Measurements from ENCODE around the gene ARHGEF5. TPM values are rescaled to one million over a fixed set of nuclear protein-coding genes. Genes with fewer than 3 reads are reported as not detected.

Gene ARHGEF5
- total RNA-seq, 2 donors from 2014 or later: 67.1 to 83.6 TPM

DNA sequence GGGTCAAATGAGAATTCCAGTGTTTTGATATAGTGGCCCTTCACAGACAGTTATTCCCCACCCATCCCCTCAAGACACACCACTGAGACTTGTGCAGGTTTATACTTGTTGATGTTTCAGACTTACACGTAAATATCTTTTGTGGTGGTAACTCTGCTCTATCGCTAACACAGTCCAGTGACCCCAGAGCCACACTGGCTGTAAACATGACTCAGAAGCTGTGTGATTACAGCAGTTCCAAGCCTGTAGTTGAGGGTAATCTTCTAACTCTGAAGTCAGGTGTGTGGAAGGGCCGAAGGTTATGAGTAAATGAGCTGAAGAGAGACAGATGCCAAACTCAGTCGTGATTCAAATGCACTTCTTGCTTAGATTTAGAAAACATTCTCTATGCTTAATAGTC, 28.9 kb downstream of the ARHGEF5 start:
- peak; percentile 46 for DNase-seq
- H3K9ac ChIP-seq (ENCODE audit: low read depth in 2 of 2, low read length in 2 of 2): peak overlapping the region in 1 of 2 donors; percentile 42
- intact Hi-C loops (cut with DNase I): no loop called here
- H3K36me3 ChIP-seq: no peaks in the 10 kb centered on the region
- peak overlapping the region; percentile 46 for H3K27ac ChIP-seq
- no peaks in the 10 kb centered on the region for H3K27me3 ChIP-seq
- H3K4me1 ChIP-seq: peaks cover 5% of the 10 kb centered on the region
- TF ChIP-seq, protein P1, sequence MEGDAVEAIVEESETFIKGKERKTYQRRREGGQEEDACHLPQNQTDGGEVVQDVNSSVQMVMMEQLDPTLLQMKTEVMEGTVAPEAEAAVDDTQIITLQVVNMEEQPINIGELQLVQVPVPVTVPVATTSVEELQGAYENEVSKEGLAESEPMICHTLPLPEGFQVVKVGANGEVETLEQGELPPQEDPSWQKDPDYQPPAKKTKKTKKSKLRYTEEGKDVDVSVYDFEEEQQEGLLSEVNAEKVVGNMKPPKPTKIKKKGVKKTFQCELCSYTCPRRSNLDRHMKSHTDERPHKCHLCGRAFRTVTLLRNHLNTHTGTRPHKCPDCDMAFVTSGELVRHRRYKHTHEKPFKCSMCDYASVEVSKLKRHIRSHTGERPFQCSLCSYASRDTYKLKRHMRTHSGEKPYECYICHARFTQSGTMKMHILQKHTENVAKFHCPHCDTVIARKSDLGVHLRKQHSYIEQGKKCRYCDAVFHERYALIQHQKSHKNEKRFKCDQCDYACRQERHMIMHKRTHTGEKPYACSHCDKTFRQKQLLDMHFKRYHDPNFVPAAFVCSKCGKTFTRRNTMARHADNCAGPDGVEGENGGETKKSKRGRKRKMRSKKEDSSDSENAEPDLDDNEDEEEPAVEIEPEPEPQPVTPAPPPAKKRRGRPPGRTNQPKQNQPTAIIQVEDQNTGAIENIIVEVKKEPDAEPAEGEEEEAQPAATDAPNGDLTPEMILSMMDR (IDR thresholded peaks at IDR 0.05): no peak
- no peaks in the 10 kb centered on the region for H3K9me3 ChIP-seq
- no peak overlapping the region for H3K4me3 ChIP-seq

DNA sequence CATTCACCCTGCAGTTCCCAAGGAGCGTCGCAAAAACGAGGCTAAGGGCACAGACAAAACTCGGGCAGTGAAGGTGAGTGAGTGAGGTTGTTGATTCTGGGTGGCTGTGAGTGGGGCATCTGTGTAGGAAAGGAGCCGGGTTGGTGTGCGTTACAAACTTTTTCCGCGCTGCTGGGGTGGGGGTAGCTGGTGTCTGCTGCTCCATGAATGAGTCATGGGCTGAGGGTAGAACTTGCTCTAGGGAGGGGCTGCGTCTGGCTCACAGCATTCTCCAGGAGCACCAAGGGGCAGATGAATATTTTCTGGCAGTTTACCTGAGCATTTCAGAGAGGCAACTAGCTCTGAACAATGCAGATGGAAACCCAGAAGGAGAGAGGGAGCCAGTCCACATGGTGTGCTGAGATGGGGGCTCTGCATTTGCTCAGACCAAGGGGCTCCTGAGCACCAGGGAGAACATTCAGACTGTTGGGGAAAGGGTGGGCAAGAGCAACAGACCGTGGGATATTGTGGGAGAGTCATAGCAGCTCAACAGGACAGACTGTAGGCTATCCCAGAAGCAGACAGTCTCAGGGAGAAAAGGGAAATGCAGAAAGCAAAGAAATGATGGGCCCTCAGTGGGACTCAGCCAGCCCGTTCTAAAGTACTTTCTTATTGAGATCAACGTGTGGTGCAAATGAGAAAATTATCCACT, 29.5 kb downstream of the ARHGEF5 start:
- H3K4me3 ChIP-seq: no peak overlapping the region
- intact Hi-C loops (cut with DNase I): no loop called here
- peak overlapping the region in 1 of 2 donors; percentile 8 for H3K9ac ChIP-seq (ENCODE audit: low read depth in 2 of 2, low read length in 2 of 2)
- H3K36me3 ChIP-seq: no peaks in the 10 kb centered on the region
- H3K27ac ChIP-seq: peak overlapping the region; percentile 46
- DNase-seq: peak; percentile 27
- H3K27me3 ChIP-seq: no peaks in the 10 kb centered on the region
- no peaks in the 10 kb centered on the region for H3K9me3 ChIP-seq
- TF ChIP-seq, protein P1 (IDR thresholded peaks at IDR 0.05): no peak
- H3K4me1 ChIP-seq: peaks cover 5% of the 10 kb centered on the region

DNA sequence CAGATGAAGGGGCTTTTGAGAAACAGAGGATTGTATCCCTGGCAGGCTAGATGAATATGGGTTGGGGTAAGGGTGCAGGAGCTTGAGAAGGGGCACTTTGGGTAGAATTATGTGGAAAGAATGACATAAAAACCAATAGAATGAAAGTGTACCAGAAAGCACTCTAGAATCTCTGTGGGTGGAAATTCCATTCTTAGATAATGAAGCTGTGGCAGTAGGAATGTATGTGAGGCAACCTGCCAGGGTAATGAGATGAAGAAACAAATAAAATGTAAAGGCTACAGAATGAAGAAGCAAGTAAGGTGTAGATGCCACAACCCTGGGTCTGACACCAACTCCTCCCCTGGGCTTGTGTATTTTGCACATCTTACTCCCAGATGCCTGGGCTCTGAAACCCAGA, 31.5 kb downstream of the ARHGEF5 start:
- Histone ChIP-seq H3K36me3 (no peaks in the 10 kb centered on the region), H3K9ac (ENCODE audit: low read depth in 2 of 2, low read length in 2 of 2) (no peak overlapping the region), H3K27ac (no peak overlapping the region), H3K4me1 (peaks cover 5% of the 10 kb centered on the region), H3K9me3 (no peaks in the 10 kb centered on the region), H3K4me3 (no peak overlapping the region), H3K27me3 (no peaks in the 10 kb centered on the region)
- intact Hi-C loops (cut with DNase I): no loop called here
- no peak for DNase-seq
- TF ChIP-seq, protein P1 (IDR thresholded peaks at IDR 0.05): no peak

DNA sequence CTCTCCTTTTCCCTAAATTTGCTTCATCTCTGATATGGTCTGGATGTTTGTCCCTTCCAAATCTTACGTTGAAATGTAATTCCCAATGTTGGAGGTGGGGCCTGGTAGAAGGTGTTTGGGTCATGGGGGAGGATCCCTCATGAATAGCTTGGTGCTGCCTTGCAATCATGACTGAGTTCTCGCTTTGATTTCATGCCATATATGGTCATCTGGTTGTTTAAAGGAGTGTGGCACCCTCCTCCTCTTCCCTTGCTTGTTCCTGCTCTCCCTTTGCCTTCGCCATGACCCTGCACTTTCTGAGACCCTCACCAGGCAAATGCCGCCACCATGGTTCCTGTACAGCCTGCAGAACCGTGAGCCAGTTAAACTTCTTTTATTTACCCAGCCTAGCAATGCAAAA, 33.7 kb downstream of the ARHGEF5 start:
- H3K4me1 ChIP-seq: peaks cover 5% of the 10 kb centered on the region
- H3K27ac ChIP-seq: no peak overlapping the region
- no peaks in the 10 kb centered on the region for H3K36me3 ChIP-seq
- intact Hi-C loops (cut with DNase I): no loop called here
- DNase-seq: no peak
- no peak overlapping the region for H3K9ac ChIP-seq (ENCODE audit: low read depth in 2 of 2, low read length in 2 of 2)
- H3K27me3 ChIP-seq: no peaks in the 10 kb centered on the region
- TF ChIP-seq, protein P1 (IDR thresholded peaks at IDR 0.05): no peak
- no peaks in the 10 kb centered on the region for H3K9me3 ChIP-seq
- no peak overlapping the region for H3K4me3 ChIP-seq

DNA sequence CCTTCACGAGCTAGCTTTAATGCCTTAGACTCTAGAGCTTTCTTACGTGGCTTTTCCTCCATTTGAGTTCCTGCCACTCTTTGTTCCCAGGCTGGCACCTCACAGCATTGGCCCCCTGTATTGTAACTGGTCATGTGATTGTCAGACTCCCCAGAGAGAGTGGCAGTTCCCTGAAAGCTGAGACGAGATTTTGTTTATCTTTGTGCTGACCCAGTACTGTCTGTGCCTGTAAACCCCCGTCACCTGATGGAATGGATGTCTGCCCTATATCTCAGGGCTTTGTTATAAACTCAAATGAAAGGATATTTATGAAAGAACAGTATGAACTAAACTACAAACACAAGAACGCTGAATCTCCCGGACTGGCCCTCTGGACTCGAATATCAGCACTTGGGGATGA, 35.3 kb downstream of the ARHGEF5 start:
- H3K36me3 ChIP-seq: no peaks in the 10 kb centered on the region
- TF ChIP-seq, protein P1 (IDR thresholded peaks at IDR 0.05): no peak
- no peaks in the 10 kb centered on the region for H3K4me1 ChIP-seq
- DNase-seq: no peak
- no peak overlapping the region for H3K4me3 ChIP-seq
- no peak overlapping the region for H3K9ac ChIP-seq (ENCODE audit: low read depth in 2 of 2, low read length in 2 of 2)
- no peaks in the 10 kb centered on the region for H3K9me3 ChIP-seq
- no peaks in the 10 kb centered on the region for H3K27me3 ChIP-seq
- intact Hi-C loops (cut with DNase I): no loop called here
- no peak overlapping the region for H3K27ac ChIP-seq

Data from colonic mucosa (tissue), 4 donors.